Heart left ventricle (tissue), 13 donors: ENCODE results near the gene DUOXA1.

Experiments used
- CTCF ChIP-seq, 12 donors: fragments of 200-600 bp; sonication (generic) in 4 of 12; IDR thresholded peaks; one replicate each; pipeline versions ENCODE4 v1.5.0 to v1.8.0; 2018 to 2022; ENCODE audit warnings: antibody characterized with exemption in 12 of 12, mild to moderate bottlenecking in 5 of 12
- POLR2A ChIP-seq, 2 donors: fragments of 450-650 bp; IDR thresholded peaks; one replicate each; pipeline ENCODE4 v1.6.1; 2017; ENCODE audit warnings: antibody characterized with exemption in 2 of 2, mild to moderate bottlenecking in 2 of 2, moderate library complexity in 2 of 2
- donor health status: ischemic (EF 13 %, LVEDD 7.1; RV severe dilation, severe dysfunction).
- donor health status: DM: no; HTN: yes; CAD: no.
- donor health status: DM: no; HTN: no; CAD: no.
- donor health status: ischemic (EF 25% LVEDD 6.9; RV normal size, moderate dysfunction).
- donor health status: ischemic (EF 25% LVEDD 5.7; RV mildly dilated, moderate dysfunction).
- donor health status: ischemic (EF 35%, LVEDD 5.7; RV mildly dilated, moderate dysfunction).
- donor health status: nonischemic (EF 11% LVEDD 7.7; RV severe dilation, severe dysfunction).
- donor health status: DM: yes; HTN: yes; CAD: no.
- donor health status: PGD.
- donor health status: ischemic (EF 29% LVEDD 5.4; RV normal size, mild dysfunction).
- donor health status: nonischemic (EF 23%, LVEDD 6.1; RV moderate dilation, normal function).

DNA sequence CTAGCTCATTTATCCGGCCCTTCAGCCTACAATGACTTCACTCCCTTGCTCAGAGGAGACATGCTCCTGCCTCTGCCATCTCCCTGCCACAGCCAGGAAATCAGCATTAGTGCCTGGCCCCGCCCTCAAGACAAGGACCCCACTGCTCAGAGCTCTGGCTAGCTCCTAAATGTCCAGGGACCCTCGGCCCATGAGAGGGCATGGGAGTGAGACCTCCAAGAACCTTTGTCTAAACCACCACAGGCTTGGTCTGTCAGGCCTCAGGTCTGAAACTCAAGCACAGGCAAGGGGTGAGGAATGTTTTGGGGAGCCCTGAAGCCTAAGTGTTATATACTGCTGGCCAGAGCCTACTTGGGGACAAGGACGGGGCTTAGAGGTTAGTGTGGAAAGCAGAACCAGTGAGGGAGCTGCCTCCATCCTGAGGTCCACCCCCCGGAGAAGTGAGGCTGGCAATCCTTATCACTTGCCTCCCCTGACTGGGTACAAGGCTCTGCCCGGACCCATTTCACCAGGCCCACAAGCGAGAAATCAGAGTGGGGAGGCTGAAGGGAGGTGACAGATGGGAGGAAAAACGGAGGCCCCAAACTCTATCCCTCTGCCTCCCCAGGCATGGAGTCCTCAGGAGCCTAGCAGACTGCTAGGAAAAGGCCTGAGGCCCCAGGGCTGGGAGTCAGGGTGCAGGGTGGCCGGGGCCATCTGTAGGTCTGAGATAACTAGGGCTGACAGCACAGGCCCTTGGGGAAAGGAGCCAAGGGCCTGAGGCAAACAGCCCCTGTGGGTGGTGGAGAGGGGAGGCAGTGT is 39.3 kb upstream of the DUOXA1 start:
- TF ChIP-seq CTCF (IDR thresholded peaks at IDR 0.05), result no peak
- TF ChIP-seq POLR2A (IDR thresholded peaks at IDR 0.05), result no peak
